Liver (tissue), 9 donors: ENCODE results near the gene SOST. TPM values are rescaled to one million over a fixed set of nuclear protein-coding genes. Genes with fewer than 3 reads are reported as not detected.

Experiments
- DNase-seq: peaks from one replicate; pipeline ENCODE4 v3.0.0-alpha.2; 2017; ENCODE audit warnings: low spot score
- H3K27ac ChIP-seq, 2 donors: one replicate each; pipeline ENCODE4 v1.7.0; 2013; ENCODE audit warnings: inconsistent platforms in 2 of 2, low read length in 2 of 2, control low read depth in 1 of 2, low read depth in 1 of 2, mild to moderate bottlenecking in 1 of 2
- H3K27me3 ChIP-seq, 4 donors: one replicate each; pipeline versions ENCODE4 v1.6.1 to v1.7.0; 2013; ENCODE audit warnings: low read length in 3 of 4, inconsistent platforms in 1 of 4, mild to moderate bottlenecking in 1 of 4, moderate library complexity in 1 of 4; ENCODE audit not compliant: control insufficient read depth in 4 of 4, insufficient read depth in 4 of 4
- H3K36me3 ChIP-seq, 4 donors: one replicate each; pipeline versions ENCODE4 v1.6.1 to v1.7.0; 2013; ENCODE audit warnings: low read length in 3 of 4, mild to moderate bottlenecking in 3 of 4, low read depth in 1 of 4, moderate library complexity in 1 of 4; ENCODE audit not compliant: control insufficient read depth in 4 of 4, insufficient read depth in 3 of 4
- H3K4me1 ChIP-seq, 4 donors: one replicate each; pipeline versions ENCODE4 v1.6.1 to v1.7.0; 2013; ENCODE audit warnings: low read length in 3 of 4, mild to moderate bottlenecking in 3 of 4, moderate library complexity in 1 of 4; ENCODE audit not compliant: control insufficient read depth in 4 of 4, insufficient read depth in 4 of 4
- H3K4me3 ChIP-seq, 3 donors: one replicate each; pipeline versions ENCODE4 v1.6.1 to v1.7.0; 2013; ENCODE audit warnings: low read length in 3 of 3, control low read depth in 1 of 3, low read depth in 1 of 3, mild to moderate bottlenecking in 1 of 3
- H3K9ac ChIP-seq, 2 donors: one replicate each; pipeline ENCODE4 v1.7.0; 2013; ENCODE audit warnings: low read length in 2 of 2, mild to moderate bottlenecking in 2 of 2, moderate library complexity in 2 of 2, control low read depth in 1 of 2, low read depth in 1 of 2
- H3K9me3 ChIP-seq, 4 donors: one replicate each; pipeline versions ENCODE4 v1.6.1 to v1.7.0; 2013; ENCODE audit warnings: low read length in 3 of 4; ENCODE audit not compliant: control insufficient read depth in 4 of 4
- EGR1 ChIP-seq, 2 donors: IDR thresholded peaks; 2 replicates each; pipeline ENCODE4 v1.6.1; 2016 to 2018; ENCODE audit warnings: antibody characterized with exemption in 2 of 2, low read depth in 2 of 2
- FOXA1 ChIP-seq: IDR thresholded peaks from 2 replicates; pipeline ENCODE4 v1.6.1; 2016; ENCODE audit warnings: antibody characterized with exemption
- FOXA2 ChIP-seq: IDR thresholded peaks from 2 replicates; pipeline ENCODE4 v1.6.1; 2016; ENCODE audit warnings: antibody characterized with exemption
- GABPA ChIP-seq, 2 donors: IDR thresholded peaks in 1 of 2; conservative IDR thresholded peaks in 1 of 2; 2 replicates each; pipeline ENCODE4 v1.6.1; 2016; ENCODE audit warnings: antibody characterized with exemption in 2 of 2, mild to moderate bottlenecking in 1 of 2, moderate library complexity in 1 of 2
- HNF4A ChIP-seq, 2 donors: conservative IDR thresholded peaks; 2 replicates each; pipeline ENCODE4 v1.6.1; 2016; ENCODE audit warnings: antibody characterized with exemption in 2 of 2, mild to moderate bottlenecking in 2 of 2
- HNF4G ChIP-seq: IDR thresholded peaks from 2 replicates; pipeline ENCODE4 v1.6.1; 2016; ENCODE audit warnings: antibody characterized with exemption
- JUND ChIP-seq, 2 donors: IDR thresholded peaks; 2 replicates each; pipeline ENCODE4 v1.6.1; 2016; ENCODE audit warnings: antibody characterized with exemption in 2 of 2
- NR2F2 ChIP-seq: IDR thresholded peaks from 2 replicates; pipeline ENCODE4 v1.6.1; 2016; ENCODE audit warnings: antibody characterized with exemption
- RAD21 ChIP-seq, 2 donors: IDR thresholded peaks; 2 replicates each; pipeline ENCODE4 v1.6.1; 2016; ENCODE audit warnings: antibody characterized with exemption in 2 of 2, mild to moderate bottlenecking in 2 of 2
- RXRA ChIP-seq, 2 donors: IDR thresholded peaks; 2 replicates each; pipeline ENCODE4 v1.6.1; 2017 to 2018; ENCODE audit warnings: antibody characterized with exemption in 2 of 2, mild to moderate bottlenecking in 1 of 2
- SP1 ChIP-seq: IDR thresholded peaks from 2 replicates; pipeline ENCODE4 v1.6.1; 2018; ENCODE audit warnings: antibody characterized with exemption, mild to moderate bottlenecking
- TAF1 ChIP-seq: conservative IDR thresholded peaks from 2 replicates; pipeline ENCODE4 v1.6.1; 2016; ENCODE audit warnings: antibody characterized with exemption, mild to moderate bottlenecking
- YY1 ChIP-seq: IDR thresholded peaks from 2 replicates; pipeline ENCODE4 v1.6.1; 2016; ENCODE audit warnings: antibody characterized with exemption, mild to moderate bottlenecking
- WGBS: extraction: QIAGEN DNeasy Blood & Tissue Kit; methylation state at CpG from one replicate; pipeline ENCODE4 v1.1.7; 2013; 5-methylcytosine and 5-hydroxymethylcytosine counted together
- polyA plus RNA-seq, 2 donors: library from polyadenylated mRNA; stranded (reverse) in 1 of 2; unstranded in 1 of 2; fragments of 200-250 nt in 1 of 2; fragments of >200 nt in 1 of 2; fragmentation: Nextera tagmentation in 1 of 2; extraction: Ambion mirVana in 1 of 2; gene quantifications; one replicate each; pipeline versions ENCODE4 v1.2.1 to v1.2.3, GENCODE V29; 2013 to 2015
- total RNA-seq, 2 donors: library from RNA; depleted of rRNA; stranded (reverse); fragments of >200 nt; gene quantifications; one replicate each; pipeline ENCODE4 v1.2.3, GENCODE V29; 2014
- TF ChIP-seq, protein P1 (sequence below): IDR thresholded peaks from 2 replicates; pipeline ENCODE4 v1.6.1; 2016; ENCODE audit warnings: antibody characterized with exemption
- TF ChIP-seq, protein P2 (sequence below): fragments of 150-350 bp; IDR thresholded peaks from 2 replicates; pipeline ENCODE4 v1.5.1; 2017; ENCODE audit warnings: improper control_type of control experiment, low read depth, low read length; ENCODE audit not compliant: missing input control
- TF ChIP-seq, protein P3 (sequence below): IDR thresholded peaks from 2 replicates; pipeline ENCODE4 v1.6.1; 2016; ENCODE audit warnings: antibody characterized with exemption
- TF ChIP-seq, protein P4 (sequence below): IDR thresholded peaks from 2 replicates; pipeline ENCODE4 v1.6.1; 2016; ENCODE audit warnings: antibody characterized with exemption
- TF ChIP-seq, protein P5 (sequence below): IDR thresholded peaks from 2 replicates; pipeline ENCODE4 v1.6.1; 2016; ENCODE audit warnings: antibody characterized with exemption, mild to moderate bottlenecking
- donor health status: healthy.
- donor health status: healthy.
- donor health status: healthy.
- donor health status: healthy.
- donor health status: healthy.

The SOST gene
- total and polyA plus RNA-seq, 4 donors: not detected

DNA sequence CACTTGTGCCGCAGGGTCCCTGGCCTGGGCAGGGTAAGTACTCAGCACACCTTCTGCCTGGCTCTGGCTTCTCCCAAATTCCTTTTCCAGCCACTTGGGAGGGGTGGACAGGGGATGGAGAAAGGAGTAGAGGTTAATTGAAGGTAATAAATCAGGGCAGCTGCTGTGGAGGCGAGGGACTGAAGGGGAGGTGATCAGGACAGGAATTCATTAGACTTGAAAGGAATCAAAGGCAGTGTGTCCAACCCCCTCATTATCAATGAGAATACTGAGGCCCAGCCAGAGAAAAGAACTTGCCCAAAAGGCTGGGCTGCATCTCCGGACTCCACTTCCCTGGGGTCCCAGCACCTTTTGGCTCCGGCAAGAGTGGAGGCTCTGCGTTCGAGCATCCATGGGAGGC, 2.4 kb downstream of the SOST start (continued):
- TF ChIP-seq, protein P1, sequence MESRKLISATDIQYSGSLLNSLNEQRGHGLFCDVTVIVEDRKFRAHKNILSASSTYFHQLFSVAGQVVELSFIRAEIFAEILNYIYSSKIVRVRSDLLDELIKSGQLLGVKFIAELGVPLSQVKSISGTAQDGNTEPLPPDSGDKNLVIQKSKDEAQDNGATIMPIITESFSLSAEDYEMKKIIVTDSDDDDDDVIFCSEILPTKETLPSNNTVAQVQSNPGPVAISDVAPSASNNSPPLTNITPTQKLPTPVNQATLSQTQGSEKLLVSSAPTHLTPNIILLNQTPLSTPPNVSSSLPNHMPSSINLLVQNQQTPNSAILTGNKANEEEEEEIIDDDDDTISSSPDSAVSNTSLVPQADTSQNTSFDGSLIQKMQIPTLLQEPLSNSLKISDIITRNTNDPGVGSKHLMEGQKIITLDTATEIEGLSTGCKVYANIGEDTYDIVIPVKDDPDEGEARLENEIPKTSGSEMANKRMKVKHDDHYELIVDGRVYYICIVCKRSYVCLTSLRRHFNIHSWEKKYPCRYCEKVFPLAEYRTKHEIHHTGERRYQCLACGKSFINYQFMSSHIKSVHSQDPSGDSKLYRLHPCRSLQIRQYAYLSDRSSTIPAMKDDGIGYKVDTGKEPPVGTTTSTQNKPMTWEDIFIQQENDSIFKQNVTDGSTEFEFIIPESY: no peak
- TF ChIP-seq EGR1 (IDR thresholded peaks at IDR 0.05; ENCODE audit: low read depth in 2 of 2) (no peak), NR2F2 (no peak), TAF1 (no peak), FOXA1 (no peak), FOXA2 (no peak)
- TF ChIP-seq, protein P2, sequence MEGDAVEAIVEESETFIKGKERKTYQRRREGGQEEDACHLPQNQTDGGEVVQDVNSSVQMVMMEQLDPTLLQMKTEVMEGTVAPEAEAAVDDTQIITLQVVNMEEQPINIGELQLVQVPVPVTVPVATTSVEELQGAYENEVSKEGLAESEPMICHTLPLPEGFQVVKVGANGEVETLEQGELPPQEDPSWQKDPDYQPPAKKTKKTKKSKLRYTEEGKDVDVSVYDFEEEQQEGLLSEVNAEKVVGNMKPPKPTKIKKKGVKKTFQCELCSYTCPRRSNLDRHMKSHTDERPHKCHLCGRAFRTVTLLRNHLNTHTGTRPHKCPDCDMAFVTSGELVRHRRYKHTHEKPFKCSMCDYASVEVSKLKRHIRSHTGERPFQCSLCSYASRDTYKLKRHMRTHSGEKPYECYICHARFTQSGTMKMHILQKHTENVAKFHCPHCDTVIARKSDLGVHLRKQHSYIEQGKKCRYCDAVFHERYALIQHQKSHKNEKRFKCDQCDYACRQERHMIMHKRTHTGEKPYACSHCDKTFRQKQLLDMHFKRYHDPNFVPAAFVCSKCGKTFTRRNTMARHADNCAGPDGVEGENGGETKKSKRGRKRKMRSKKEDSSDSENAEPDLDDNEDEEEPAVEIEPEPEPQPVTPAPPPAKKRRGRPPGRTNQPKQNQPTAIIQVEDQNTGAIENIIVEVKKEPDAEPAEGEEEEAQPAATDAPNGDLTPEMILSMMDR: no peak

DNA sequence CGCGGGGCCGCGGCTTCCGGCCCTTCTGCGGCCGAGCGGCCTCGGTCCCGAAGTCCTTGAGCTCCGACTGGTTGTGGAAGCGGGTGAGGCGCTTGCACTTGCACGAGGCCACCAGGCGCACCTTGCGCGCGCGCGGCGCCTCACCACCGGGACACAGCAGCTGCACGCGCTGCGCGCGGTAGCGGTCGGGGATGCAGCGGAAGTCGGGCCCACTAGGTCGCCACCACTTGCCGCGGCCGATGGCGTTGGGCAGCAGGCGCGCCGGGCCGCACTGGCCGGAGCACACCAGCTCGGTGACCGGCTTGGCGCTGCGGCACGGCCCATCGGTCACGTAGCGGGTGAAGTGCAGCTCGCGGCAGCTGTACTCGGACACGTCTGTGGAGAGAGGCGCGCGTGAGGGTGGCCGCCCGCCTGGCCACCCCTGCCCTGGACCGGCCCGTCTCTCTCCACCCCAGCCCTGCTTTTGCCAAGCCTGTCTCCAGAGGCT, 3.2 kb downstream of the SOST start:
- TF ChIP-seq YY1 (no peak), SP1 (no peak), GABPA (IDR thresholded peaks at IDR 0.05 in 1 of 2, conservative IDR thresholded peaks at IDR 0.05 in 1 of 2) (no peak), JUND (IDR thresholded peaks at IDR 0.05) (no peak), NR2F2 (no peak)
- H3K36me3 ChIP-seq: no peaks in the 10 kb centered on the region
- peaks cover 0 to 9% (median 5%) of the 10 kb centered on the region in 4 donors for H3K4me1 ChIP-seq
- no peaks in the 10 kb centered on the region for H3K9me3 ChIP-seq
- peaks cover 0 to 9% (median 4%) of the 10 kb centered on the region in 4 donors for H3K27me3 ChIP-seq
- no peak overlapping the region for H3K27ac ChIP-seq
- no peak overlapping the region for H3K4me3 ChIP-seq
- DNase-seq: no peak
- WGBS: 6% methylated on average over 60 of the region's 60 CpGs
- H3K9ac ChIP-seq: no peak overlapping the region

DNA sequence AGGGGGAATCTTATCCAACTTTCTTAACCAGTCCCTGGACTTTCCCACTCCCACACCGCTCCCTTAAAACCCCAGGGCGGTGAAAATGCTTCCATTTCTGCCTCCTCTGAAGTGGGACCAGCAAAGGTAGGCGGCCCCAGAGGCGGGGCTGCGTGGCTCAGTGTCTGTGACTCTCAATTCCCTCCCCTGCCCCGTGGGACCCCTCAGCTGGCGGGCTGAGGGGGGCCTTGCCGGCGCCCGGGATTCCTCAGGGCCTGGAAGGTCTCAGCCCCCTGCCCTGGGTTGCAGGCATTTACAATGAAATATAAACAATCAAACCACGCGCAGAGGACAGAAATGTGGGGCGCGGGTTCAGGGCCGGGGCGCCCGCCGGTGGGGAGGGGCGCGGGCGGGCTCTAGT, 3.6 kb downstream of the SOST start:
- Histone ChIP-seq H3K4me1 (peaks cover 0 to 9% (median 5%) of the 10 kb centered on the region in 4 donors), H3K9me3 (no peaks in the 10 kb centered on the region), H3K4me3 (no peak overlapping the region), H3K27me3 (peaks cover 0 to 9% (median 4%) of the 10 kb centered on the region in 4 donors), H3K9ac (no peak overlapping the region), H3K36me3 (no peaks in the 10 kb centered on the region), H3K27ac (no peak overlapping the region)
- no peak for DNase-seq
- TF ChIP-seq RAD21 (IDR thresholded peaks at IDR 0.05) (no peak), SP1 (no peak), TAF1 (no peak), FOXA2 (no peak), RXRA (IDR thresholded peaks at IDR 0.05) (no peak), YY1 (no peak), FOXA1 (no peak), HNF4A (conservative IDR thresholded peaks at IDR 0.05) (no peak), HNF4G (no peak), NR2F2 (no peak), EGR1 (IDR thresholded peaks at IDR 0.05; ENCODE audit: low read depth in 2 of 2) (no peak), GABPA (IDR thresholded peaks at IDR 0.05 in 1 of 2, conservative IDR thresholded peaks at IDR 0.05 in 1 of 2) (no peak), JUND (IDR thresholded peaks at IDR 0.05) (no peak)
- TF ChIP-seq, protein P1: no peak
- TF ChIP-seq, protein P2: no peak
- TF ChIP-seq, protein P3, sequence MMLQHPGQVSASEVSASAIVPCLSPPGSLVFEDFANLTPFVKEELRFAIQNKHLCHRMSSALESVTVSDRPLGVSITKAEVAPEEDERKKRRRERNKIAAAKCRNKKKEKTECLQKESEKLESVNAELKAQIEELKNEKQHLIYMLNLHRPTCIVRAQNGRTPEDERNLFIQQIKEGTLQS: no peak
- TF ChIP-seq, protein P4, sequence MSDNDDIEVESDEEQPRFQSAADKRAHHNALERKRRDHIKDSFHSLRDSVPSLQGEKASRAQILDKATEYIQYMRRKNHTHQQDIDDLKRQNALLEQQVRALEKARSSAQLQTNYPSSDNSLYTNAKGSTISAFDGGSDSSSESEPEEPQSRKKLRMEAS: no peak
- TF ChIP-seq, protein P5, sequence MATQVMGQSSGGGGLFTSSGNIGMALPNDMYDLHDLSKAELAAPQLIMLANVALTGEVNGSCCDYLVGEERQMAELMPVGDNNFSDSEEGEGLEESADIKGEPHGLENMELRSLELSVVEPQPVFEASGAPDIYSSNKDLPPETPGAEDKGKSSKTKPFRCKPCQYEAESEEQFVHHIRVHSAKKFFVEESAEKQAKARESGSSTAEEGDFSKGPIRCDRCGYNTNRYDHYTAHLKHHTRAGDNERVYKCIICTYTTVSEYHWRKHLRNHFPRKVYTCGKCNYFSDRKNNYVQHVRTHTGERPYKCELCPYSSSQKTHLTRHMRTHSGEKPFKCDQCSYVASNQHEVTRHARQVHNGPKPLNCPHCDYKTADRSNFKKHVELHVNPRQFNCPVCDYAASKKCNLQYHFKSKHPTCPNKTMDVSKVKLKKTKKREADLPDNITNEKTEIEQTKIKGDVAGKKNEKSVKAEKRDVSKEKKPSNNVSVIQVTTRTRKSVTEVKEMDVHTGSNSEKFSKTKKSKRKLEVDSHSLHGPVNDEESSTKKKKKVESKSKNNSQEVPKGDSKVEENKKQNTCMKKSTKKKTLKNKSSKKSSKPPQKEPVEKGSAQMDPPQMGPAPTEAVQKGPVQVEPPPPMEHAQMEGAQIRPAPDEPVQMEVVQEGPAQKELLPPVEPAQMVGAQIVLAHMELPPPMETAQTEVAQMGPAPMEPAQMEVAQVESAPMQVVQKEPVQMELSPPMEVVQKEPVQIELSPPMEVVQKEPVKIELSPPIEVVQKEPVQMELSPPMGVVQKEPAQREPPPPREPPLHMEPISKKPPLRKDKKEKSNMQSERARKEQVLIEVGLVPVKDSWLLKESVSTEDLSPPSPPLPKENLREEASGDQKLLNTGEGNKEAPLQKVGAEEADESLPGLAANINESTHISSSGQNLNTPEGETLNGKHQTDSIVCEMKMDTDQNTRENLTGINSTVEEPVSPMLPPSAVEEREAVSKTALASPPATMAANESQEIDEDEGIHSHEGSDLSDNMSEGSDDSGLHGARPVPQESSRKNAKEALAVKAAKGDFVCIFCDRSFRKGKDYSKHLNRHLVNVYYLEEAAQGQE: no peak
- WGBS: 27% methylated on average over 21 of the region's 21 CpGs
